Endothelial cell of umbilical vein (primary cell): ENCODE measurements around the gene OBP2B. TPM values are rescaled to one million over a fixed set of nuclear protein-coding genes. Genes with fewer than 3 reads are reported as not detected.
"Not testable (repeated sequence)": the region's sequence is repeated elsewhere in the genome, so short reads cannot be mapped to it uniquely, and the experiment has no call there.

Experiments
- BruUV-seq: library from RNA; stranded (reverse); fragments of 400-500 nt; replicated peaks from 2 replicates; lab custom pipeline; 2021; lab: Mats Ljungman, UMichigan
- CTCF ChIA-PET: fragments of 300-600, 350-600 bp; sonication (Branson Sonifier 250); formaldehyde crosslinking; loops from one replicate; lab custom pipeline; 2021; ENCODE audit warnings: antibody characterized with exemption, inconsistent platforms; lab: Charles Lee
- POLR2A ChIA-PET: fragments of 300-600, 350-600 bp; sonication (Branson Sonifier 250); formaldehyde crosslinking; loops from one replicate; lab custom pipeline; 2021; ENCODE audit warnings: antibody characterized with exemption, inconsistent platforms; lab: Charles Lee
- DNase-seq: peaks from one replicate; pipeline ENCODE4 v3.0.0-alpha.2; 2011; ENCODE audit warnings: low read depth, low spot score
- FAIRE-seq: peaks from 2 replicates; lab custom pipeline; 2011; peaks lifted over from hg19 to GRCh38; lab: Jason Lieb, UNC
- H2AFZ ChIP-seq: 2 replicates; pipeline ENCODE4 v1.6.0; 2012; ENCODE audit warnings: low read depth, low read length, control low read depth, inconsistent platforms
- H3K27ac ChIP-seq: 2 replicates; pipeline ENCODE4 v1.5.1; 2011; ENCODE audit warnings: low read depth, mild to moderate bottlenecking, control low read depth, low read length, moderate library complexity; ENCODE audit not compliant: insufficient read depth
- H3K27me3 ChIP-seq, 2 experiments: 2 replicates each; pipeline versions ENCODE4 v1.6.0 to v1.6.1; 2011; ENCODE audit warnings: low read length in 2 of 2, mixed read lengths in 1 of 2; ENCODE audit not compliant: control insufficient read depth in 2 of 2, insufficient read depth in 2 of 2
- H3K36me3 ChIP-seq, 2 experiments: 2 replicates in 1 of 2; 3 replicates in 1 of 2; pipeline ENCODE4 v1.5.1; 2011; ENCODE audit warnings: low read length in 2 of 2, mild to moderate bottlenecking in 1 of 2, moderate library complexity in 1 of 2; ENCODE audit not compliant: control insufficient read depth in 2 of 2, insufficient read depth in 2 of 2; ENCODE audit errors: extremely low read depth in 1 of 2
- H3K4me1 ChIP-seq: 3 replicates; pipeline ENCODE4 v1.5.1; 2011; ENCODE audit warnings: mild to moderate bottlenecking, low read length; ENCODE audit not compliant: control insufficient read depth, insufficient read depth; ENCODE audit errors: extremely low read depth
- H3K4me2 ChIP-seq: 2 replicates; pipeline ENCODE4 v1.6.1; 2011; ENCODE audit warnings: low read length, control low read depth, mixed read lengths; ENCODE audit not compliant: insufficient read depth
- H3K4me3 ChIP-seq, 3 experiments: fragments of 200-600 bp in 1 of 3; sonication (generic), shearing (Covaris generic) in 1 of 3; replicated peaks in 1 of 3; 2 replicates each; pipeline ENCODE4 v1.5.1; 2011 to 2016; ENCODE audit warnings: control low read depth in 3 of 3, low read length in 3 of 3, mild to moderate bottlenecking in 2 of 3, inconsistent platforms in 1 of 3, low read depth in 1 of 3, moderate library complexity in 1 of 3; ENCODE audit not compliant: insufficient read depth in 1 of 3
- H3K79me2 ChIP-seq: 2 replicates; pipeline ENCODE4 v1.6.0; 2012; ENCODE audit warnings: low read length, inconsistent platforms; ENCODE audit not compliant: control insufficient read depth, insufficient read depth
- H3K9ac ChIP-seq: replicated peaks from 2 replicates; pipeline ENCODE3; 2011; ENCODE audit warnings: low read length, control low read depth; ENCODE audit not compliant: insufficient read depth; ENCODE audit errors: extremely low read depth
- H3K9me1 ChIP-seq: replicated peaks from 3 replicates; pipeline ENCODE4 v1.6.0; 2011; ENCODE audit warnings: mild to moderate bottlenecking, low read length; ENCODE audit not compliant: control insufficient read depth, insufficient read depth; ENCODE audit errors: extremely low read depth
- H3K9me3 ChIP-seq: replicated peaks from 2 replicates; pipeline ENCODE4 v1.5.1; 2012; ENCODE audit warnings: low read length, inconsistent platforms; ENCODE audit not compliant: control insufficient read depth, insufficient read depth
- H4K20me1 ChIP-seq: replicated peaks from 2 replicates; pipeline ENCODE3; 2011; ENCODE audit warnings: mild to moderate bottlenecking, low read length; ENCODE audit not compliant: control insufficient read depth, insufficient read depth; ENCODE audit errors: extremely low read depth
- CTCF ChIP-seq, 2 donors: IDR thresholded peaks; 1 replicate in 1 of 2; 2 replicates in 1 of 2; pipeline ENCODE4 v1.5.1; 2011; ENCODE audit warnings: low read length in 2 of 2, mild to moderate bottlenecking in 2 of 2, moderate library complexity in 2 of 2, control low read depth in 1 of 2, inconsistent platforms in 1 of 2, low read depth in 1 of 2; ENCODE audit not compliant: insufficient read depth in 1 of 2; ENCODE audit errors: extremely low read depth in 1 of 2
- EZH2 ChIP-seq: IDR thresholded peaks from 2 replicates; pipeline ENCODE4 v1.6.1; 2012; ENCODE audit warnings: borderline replicate concordance, low read depth, mild to moderate bottlenecking, moderate library complexity, low read length, inconsistent platforms; ENCODE audit not compliant: severe bottlenecking
- FOS ChIP-seq: IDR thresholded peaks from 2 replicates; pipeline ENCODE4 v1.6.1; 2011; ENCODE audit warnings: mild to moderate bottlenecking, low read length, moderate library complexity, borderline replicate concordance; ENCODE audit not compliant: insufficient read depth
- GATA2 ChIP-seq: IDR thresholded peaks from 2 replicates; pipeline ENCODE4 v1.7.0; 2011; ENCODE audit warnings: low read depth, mild to moderate bottlenecking, moderate library complexity, mixed read lengths, low read length; ENCODE audit not compliant: insufficient read length, insufficient read depth
- JUN ChIP-seq: IDR thresholded peaks from 2 replicates; pipeline ENCODE4 v1.6.1; 2011; ENCODE audit warnings: borderline replicate concordance, low read depth; ENCODE audit not compliant: insufficient read length, insufficient read depth
- MAX ChIP-seq: IDR thresholded peaks from 2 replicates; pipeline ENCODE4 v1.6.1; 2011; ENCODE audit not compliant: insufficient read depth, insufficient read length
- MYC ChIP-seq: IDR thresholded peaks from one replicate; pipeline ENCODE4 v1.6.1; 2011; ENCODE audit warnings: mild to moderate bottlenecking, low read depth, low read length
- POLR2A ChIP-seq: IDR thresholded peaks from 2 replicates; pipeline ENCODE4 v1.6.1; 2012; ENCODE audit warnings: low read depth, mild to moderate bottlenecking, control low read depth, low read length
- POLR2AphosphoS5 ChIP-seq: IDR thresholded peaks from 2 replicates; pipeline ENCODE4 v1.6.1; 2012; ENCODE audit warnings: low read depth, mild to moderate bottlenecking, control low read depth, low read length, moderate library complexity; ENCODE audit not compliant: insufficient read depth
- dilution Hi-C: fragments of 300-500 bp; cut with MboI; formaldehyde crosslinking; loops from one replicate; pipeline ENCODE4 v1.15.0; 2019; ENCODE audit warnings: low sequenced_read_pairs; ENCODE audit not compliant: extremely low pct_ligation_motif_present
- intact Hi-C: fragments of 100-400 bp; cut with micrococcal nuclease; formaldehyde crosslinking; loops from one replicate; pipeline ENCODE4 v1.10.0; 2022
- polyA plus RNA-seq, 4 experiments: library from polyadenylated mRNA; depleted of rRNA in 3 of 4; stranded (reverse) in 3 of 4; unstranded in 1 of 4; fragments of >200 nt; gene quantifications; 2 replicates each; pipeline versions ENCODE4 v1.2.1 to v1.2.3, GENCODE V29; 2011 to 2012; ENCODE audit warnings: missing spikeins in 1 of 4
- total RNA-seq: library from RNA; stranded (reverse); gene quantifications from 2 replicates; pipeline ENCODE4 v1.2.3, GENCODE V29; 2021

The OBP2B gene
- total and polyA plus RNA-seq, 2 donors (not counting 3 experiments of a cell fraction or from before 2014, with no cell fraction given): not detected

GRCh38 chr9:133221177-133221809 is 12.2 kb upstream of the OBP2B start:
- Histone ChIP-seq H3K79me2 (no peaks in the 10 kb centered on the region), H3K27ac (no peak overlapping the region), H3K36me3 (no peaks in the 10 kb centered on the region), H4K20me1 (no peaks in the 10 kb centered on the region), H2AFZ (no peak overlapping the region), H3K4me2 (no peak overlapping the region), H3K9me3 (no peaks in the 10 kb centered on the region), H3K9ac (no peak overlapping the region), H3K4me3 (no peak overlapping the region), H3K9me1 (no peaks in the 10 kb centered on the region), H3K27me3 (peaks cover 3 to 5% of the 10 kb centered on the region in 2 experiments), H3K4me1 (no peaks in the 10 kb centered on the region)
- TF ChIP-seq POLR2A (no peak), JUN (no peak), FOS (no peak), GATA2 (no peak), CTCF (IDR thresholded peaks at IDR 0.05; ENCODE audit: extremely low read depth in 1 of 2, insufficient read depth in 1 of 2, low read depth in 1 of 2, low read length in 2 of 2) (no peak), MAX (no peak), MYC (no peak), POLR2AphosphoS5 (no peak), EZH2 (no peak)
- intact Hi-C loops (no loop called here), dilution Hi-C loops (no loop called here)
- no TSS peak for BruUV-seq
- ChIA-PET POLR2A (no interaction called here), CTCF (no interaction called here)
- FAIRE-seq: peak; percentile 80
- DNase-seq: no peak

GRCh38 chr9:133218049-133218975 is 9.3 kb upstream of the OBP2B start:
- dilution Hi-C loops, H3K9me1 ChIP-seq, H3K4me3 ChIP-seq, H3K4me2 ChIP-seq, H3K27me3 ChIP-seq, H3K27ac ChIP-seq, H3K9me3 ChIP-seq, DNase-seq, H3K79me2 ChIP-seq, POLR2A ChIA-PET, H3K36me3 ChIP-seq, H3K4me1 ChIP-seq, intact Hi-C loops, H4K20me1 ChIP-seq, FAIRE-seq, H3K9ac ChIP-seq, BruUV-seq, H2AFZ ChIP-seq: not testable (repeated sequence)
- CTCF ChIA-PET: interaction anchor here (1.0 kb wide), 1 partner anchor 32 kb away, joined by 3 read pairs; no protein-coding TSS in a partner anchor
